Mesenchymal stem cell (in vitro differentiated cells and primary cell): Measurements from ENCODE around the gene PIP5K1B.

Experiments used
- DNase-seq: peaks from one replicate; pipeline ENCODE4 v3.0.0-alpha.2; 2013
- H2AFZ ChIP-seq: one replicate; pipeline ENCODE4 v1.6.1; 2013; ENCODE audit warnings: low read depth, mild to moderate bottlenecking, control low read depth, inconsistent platforms, low read length, moderate library complexity
- H2AK5ac ChIP-seq: 2 replicates; pipeline ENCODE4 v1.6.1; 2013; ENCODE audit warnings: low read length, moderate library complexity, mild to moderate bottlenecking, inconsistent platforms; ENCODE audit not compliant: severe bottlenecking
- H2BK120ac ChIP-seq: one replicate; pipeline ENCODE4 v1.6.1; 2013; ENCODE audit warnings: low read depth, mild to moderate bottlenecking, inconsistent platforms, low read length, moderate library complexity
- H2BK12ac ChIP-seq, 2 experiments: one replicate each; pipeline ENCODE4 v1.6.1; 2013; ENCODE audit warnings: inconsistent platforms in 2 of 2, low read length in 2 of 2, mild to moderate bottlenecking in 2 of 2, moderate library complexity in 2 of 2, control low read depth in 1 of 2
- H2BK15ac ChIP-seq: one replicate; pipeline ENCODE4 v1.6.1; 2013; ENCODE audit warnings: mild to moderate bottlenecking, low read depth, inconsistent platforms; ENCODE audit not compliant: poor library complexity, severe bottlenecking
- H2BK5ac ChIP-seq: 2 replicates; pipeline ENCODE4 v1.6.1; 2013; ENCODE audit warnings: low read depth, mild to moderate bottlenecking, low read length, control low read depth, inconsistent platforms; ENCODE audit not compliant: poor library complexity, severe bottlenecking
- H3K14ac ChIP-seq, 2 experiments: one replicate each; pipeline ENCODE4 v1.6.1; 2013; ENCODE audit warnings: inconsistent platforms in 2 of 2, low read length in 2 of 2, control low read depth in 1 of 2, mild to moderate bottlenecking in 1 of 2, moderate library complexity in 1 of 2
- H3K18ac ChIP-seq, 2 experiments: one replicate each; pipeline ENCODE4 v1.6.1; 2013; ENCODE audit warnings: inconsistent platforms in 2 of 2, low read length in 2 of 2, control low read depth in 1 of 2, low read depth in 1 of 2, mild to moderate bottlenecking in 1 of 2
- H3K23ac ChIP-seq, 2 experiments: one replicate each; pipeline ENCODE4 v1.6.1; 2013; ENCODE audit warnings: inconsistent platforms in 2 of 2, low read length in 2 of 2, mild to moderate bottlenecking in 2 of 2, moderate library complexity in 2 of 2, control low read depth in 1 of 2
- H3K27ac ChIP-seq: 2 replicates; pipeline ENCODE4 v1.5.1; 2013; ENCODE audit warnings: mild to moderate bottlenecking, moderate library complexity, low read length, control low read depth, inconsistent platforms; ENCODE audit not compliant: poor library complexity, severe bottlenecking
- H3K27me3 ChIP-seq, 2 experiments: 2 replicates each; pipeline versions ENCODE4 v1.6.1 to v1.7.0; 2013; ENCODE audit warnings: low read length in 2 of 2, mild to moderate bottlenecking in 2 of 2, moderate library complexity in 2 of 2, control low read depth in 1 of 2, inconsistent platforms in 1 of 2; ENCODE audit not compliant: control insufficient read depth in 1 of 2, insufficient read depth in 1 of 2
- H3K36me3 ChIP-seq, 2 experiments: 2 replicates each; pipeline versions ENCODE4 v1.6.1 to v1.7.0; 2013; ENCODE audit warnings: low read length in 2 of 2, control low read depth in 1 of 2, inconsistent platforms in 1 of 2, low read depth in 1 of 2, mild to moderate bottlenecking in 1 of 2; ENCODE audit not compliant: insufficient read depth in 2 of 2, control insufficient read depth in 1 of 2
- H3K4ac ChIP-seq, 2 experiments: one replicate each; pipeline ENCODE4 v1.6.1; 2013; ENCODE audit warnings: inconsistent platforms in 2 of 2, low read length in 2 of 2, mild to moderate bottlenecking in 2 of 2, moderate library complexity in 2 of 2, control low read depth in 1 of 2, low read depth in 1 of 2
- H3K4me1 ChIP-seq: 2 replicates; pipeline ENCODE4 v1.6.1; 2013; ENCODE audit warnings: low read depth, low read length, control low read depth; ENCODE audit not compliant: control insufficient read depth, insufficient read depth
- H3K4me2 ChIP-seq: 2 replicates; pipeline ENCODE4 v1.6.1; 2013; ENCODE audit warnings: low read length, mild to moderate bottlenecking, inconsistent platforms; ENCODE audit not compliant: poor library complexity, severe bottlenecking
- H3K4me3 ChIP-seq, 2 experiments: 2 replicates each; pipeline versions ENCODE4 v1.5.1 to v1.7.0; 2013; ENCODE audit warnings: low read length in 2 of 2, mild to moderate bottlenecking in 2 of 2, control low read depth in 1 of 2, low read depth in 1 of 2; ENCODE audit not compliant: insufficient read depth in 1 of 2
- H3K79me1 ChIP-seq: replicated peaks from 2 replicates; pipeline ENCODE4 v1.6.1; 2013; ENCODE audit warnings: mild to moderate bottlenecking, control low read depth, low read length, inconsistent platforms; ENCODE audit not compliant: poor library complexity, severe bottlenecking
- H3K9ac ChIP-seq: 2 replicates; pipeline ENCODE4 v1.7.0; 2013; ENCODE audit warnings: mild to moderate bottlenecking, low read length, moderate library complexity
- H3K9me3 ChIP-seq: 2 replicates; pipeline ENCODE4 v1.7.0; 2013; ENCODE audit warnings: mild to moderate bottlenecking, low read length; ENCODE audit not compliant: control insufficient read depth
- H4K8ac ChIP-seq: one replicate; pipeline ENCODE4 v1.6.1; 2013; ENCODE audit warnings: inconsistent platforms, mild to moderate bottlenecking, low read length, moderate library complexity
- H4K91ac ChIP-seq: one replicate; pipeline ENCODE4 v1.6.1; 2013; ENCODE audit warnings: mild to moderate bottlenecking, low read length, inconsistent platforms
- WGBS: methylation state at CpG from one replicate; pipeline ENCODE4 v1.1.7; 2013; ENCODE audit warnings: mixed read lengths; 5-methylcytosine and 5-hydroxymethylcytosine counted together

Gene PIP5K1B

DNA sequence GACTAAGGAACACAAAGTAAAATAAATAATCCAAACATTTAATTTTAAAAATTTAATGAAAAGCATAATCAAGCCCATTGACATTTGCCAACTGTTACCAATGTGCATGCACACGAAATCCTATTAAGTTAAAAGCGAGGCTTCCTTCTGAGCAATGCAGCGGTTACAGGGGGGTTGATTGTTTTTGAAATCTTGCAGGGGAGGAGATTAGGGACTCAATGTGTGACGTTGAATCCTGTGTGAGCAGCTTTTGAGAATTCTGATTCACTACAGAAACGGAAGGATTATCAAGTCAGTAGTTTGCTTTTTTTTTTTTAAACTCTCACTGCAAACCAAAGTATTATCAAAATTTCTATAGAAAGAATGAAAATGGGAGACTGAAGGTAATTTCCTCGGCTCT lies 199.4 kb downstream of the PIP5K1B start:
- Histone ChIP-seq H2AK5ac (no peak overlapping the region), H3K9ac (no peak overlapping the region), H3K27ac (no peak overlapping the region), H3K36me3 (no peaks in the 10 kb centered on the region), H2BK5ac (no peak overlapping the region), H2BK12ac (no peak overlapping the region), H2BK120ac (no peak overlapping the region), H3K79me1 (no peaks in the 10 kb centered on the region), H4K8ac (no peak overlapping the region), H3K4me1 (no peaks in the 10 kb centered on the region), H3K4ac (no peak overlapping the region), H3K4me3 (no peak overlapping the region), H4K91ac (no peak overlapping the region), H3K18ac (no peak overlapping the region), H3K27me3 (peaks cover 0 to 5% of the 10 kb centered on the region in 2 experiments), H3K9me3 (no peaks in the 10 kb centered on the region), H3K4me2 (no peak overlapping the region), H2BK15ac (no peak overlapping the region), H3K14ac (no peak overlapping the region), H3K23ac (no peak overlapping the region), H2AFZ (no peak overlapping the region)
- 81% methylated on average over 4 of the region's 6 CpGs for WGBS
- no peak for DNase-seq

DNA sequence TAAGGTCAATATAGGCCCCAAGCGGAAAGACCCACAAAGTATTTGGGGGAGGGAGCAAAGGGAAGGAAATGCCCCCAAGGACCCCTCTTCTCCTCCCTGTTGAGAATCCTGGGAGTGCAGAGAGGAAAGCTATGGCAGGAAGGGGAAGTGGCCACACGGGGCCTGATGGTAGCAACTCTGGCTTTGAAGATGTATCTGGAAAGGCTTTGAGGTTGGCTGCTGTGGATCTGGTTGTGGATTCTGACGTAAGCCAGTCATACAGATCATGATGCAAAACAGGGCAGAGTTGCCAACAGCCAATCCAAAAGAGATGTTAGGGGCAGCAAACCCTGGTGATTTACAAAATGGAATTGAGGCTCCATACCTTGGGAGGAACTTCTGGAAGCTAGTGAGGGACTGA lies 200.1 kb downstream of the PIP5K1B start:
- no peak overlapping the region for H4K91ac ChIP-seq
- no peak for DNase-seq
- WGBS, result 33% methylated on average over 3 of the region's 3 CpGs

DNA sequence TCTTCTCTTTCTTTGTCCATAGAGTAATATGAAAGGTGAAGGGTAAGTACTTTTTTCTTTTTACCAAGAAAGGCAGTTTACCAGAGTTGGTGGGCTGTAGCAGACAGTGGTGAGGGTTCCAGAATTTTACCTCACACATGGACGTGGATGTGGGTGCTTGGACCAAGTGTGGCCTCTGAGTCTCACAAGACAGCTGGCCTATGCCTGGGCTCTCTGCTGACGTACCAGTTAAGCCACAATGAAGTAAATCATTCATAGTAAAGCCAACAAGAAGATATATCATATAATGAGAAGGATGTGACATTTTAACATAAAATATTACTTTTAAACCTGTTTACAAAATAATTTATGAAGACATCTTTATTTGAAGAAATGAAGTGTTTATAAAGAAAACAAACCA lies 202.9 kb downstream of the PIP5K1B start:
- H3K18ac ChIP-seq, result no peak overlapping the region
- H3K23ac ChIP-seq, result no peak overlapping the region
- no peaks in the 10 kb centered on the region for H3K4me1 ChIP-seq
- 70% methylated on average over 1 of the region's 2 CpGs for WGBS
- H3K14ac ChIP-seq, result no peak overlapping the region
- H2AK5ac ChIP-seq, result no peak overlapping the region
- H4K8ac ChIP-seq, result no peak overlapping the region
- no peak overlapping the region for H3K9ac ChIP-seq
- no peak overlapping the region for H4K91ac ChIP-seq
- H2BK120ac ChIP-seq, result no peak overlapping the region
- H2AFZ ChIP-seq, result no peak overlapping the region
- H3K4me2 ChIP-seq, result no peak overlapping the region
- H3K27me3 ChIP-seq, result peaks cover 2 to 10% of the 10 kb centered on the region in 2 experiments
- no peaks in the 10 kb centered on the region for H3K9me3 ChIP-seq
- no peak overlapping the region for H3K4me3 ChIP-seq
- no peak overlapping the region for H3K4ac ChIP-seq
- no peaks in the 10 kb centered on the region for H3K36me3 ChIP-seq
- no peak overlapping the region for H2BK15ac ChIP-seq
- no peak overlapping the region for H2BK12ac ChIP-seq
- DNase-seq, result no peak
- no peak overlapping the region for H3K27ac ChIP-seq
- no peak overlapping the region for H2BK5ac ChIP-seq
- H3K79me1 ChIP-seq, result no peaks in the 10 kb centered on the region

More for the DNA sequence above, 200.1 kb downstream of the PIP5K1B start:
- no peak overlapping the region for H3K18ac ChIP-seq
- no peak overlapping the region for H3K23ac ChIP-seq
- H2AK5ac ChIP-seq, result no peak overlapping the region
- H2AFZ ChIP-seq, result no peak overlapping the region
- H3K9me3 ChIP-seq, result no peaks in the 10 kb centered on the region
- H3K14ac ChIP-seq, result no peak overlapping the region
- no peak overlapping the region for H4K8ac ChIP-seq
- no peak overlapping the region for H3K27ac ChIP-seq
- H2BK12ac ChIP-seq, result no peak overlapping the region
- no peak overlapping the region for H3K4me3 ChIP-seq
- H2BK5ac ChIP-seq, result no peak overlapping the region
- H3K4me1 ChIP-seq, result no peaks in the 10 kb centered on the region
- H3K4ac ChIP-seq, result no peak overlapping the region
- no peak overlapping the region for H3K4me2 ChIP-seq
- no peaks in the 10 kb centered on the region for H3K36me3 ChIP-seq
- H2BK15ac ChIP-seq, result no peak overlapping the region
- H3K79me1 ChIP-seq, result no peaks in the 10 kb centered on the region
- H2BK120ac ChIP-seq, result no peak overlapping the region
- no peak overlapping the region for H3K9ac ChIP-seq
- peaks cover 0 to 5% of the 10 kb centered on the region in 2 experiments for H3K27me3 ChIP-seq

DNA sequence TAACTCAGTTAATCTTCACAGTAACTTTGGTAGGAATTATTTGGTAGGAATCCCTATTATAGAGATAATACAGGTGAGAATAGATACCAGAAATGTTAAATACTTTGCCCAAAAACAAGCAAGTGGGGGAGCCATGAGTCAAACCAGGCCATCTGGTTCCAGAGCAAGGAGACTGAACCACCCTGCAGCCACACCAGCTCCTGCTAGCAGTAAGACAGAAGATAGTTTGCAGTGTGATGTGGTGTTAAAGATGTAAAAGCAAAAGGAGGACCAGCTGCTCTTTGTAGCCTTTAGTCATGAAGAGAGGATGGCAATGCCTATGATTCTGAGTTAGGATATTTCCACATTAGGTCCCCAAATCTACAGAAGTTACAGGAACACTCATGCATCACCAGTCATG lies 207.5 kb downstream of the PIP5K1B start:
- H3K9me3 ChIP-seq, result no peaks in the 10 kb centered on the region
- no peak overlapping the region for H3K4me3 ChIP-seq
- no peak overlapping the region for H2BK12ac ChIP-seq
- no peak for DNase-seq
- no peak overlapping the region for H3K27ac ChIP-seq
- H2BK15ac ChIP-seq, result no peak overlapping the region
- H2AK5ac ChIP-seq, result no peak overlapping the region
- H3K9ac ChIP-seq, result no peak overlapping the region
- no peak overlapping the region for H4K91ac ChIP-seq
- H2BK5ac ChIP-seq, result no peak overlapping the region
- no peaks in the 10 kb centered on the region for H3K36me3 ChIP-seq
- no peak overlapping the region for H3K4ac ChIP-seq
- no peak overlapping the region for H4K8ac ChIP-seq
- no peak overlapping the region for H3K4me2 ChIP-seq
- no peak overlapping the region for H3K14ac ChIP-seq
- no peaks in the 10 kb centered on the region for H3K4me1 ChIP-seq
- no peak overlapping the region for H3K23ac ChIP-seq
- no peak overlapping the region for H3K18ac ChIP-seq
- no peak overlapping the region for H2AFZ ChIP-seq
- H2BK120ac ChIP-seq, result no peak overlapping the region
- peaks cover 7 to 12% of the 10 kb centered on the region in 2 experiments for H3K27me3 ChIP-seq
- H3K79me1 ChIP-seq, result no peaks in the 10 kb centered on the region
